H1 (cell line): ENCODE data around the gene PFDN1. TPM values are rescaled to one million over a fixed set of nuclear protein-coding genes. Genes with fewer than 3 reads are reported as not detected.

Source experiments
- EP300 ChIP-seq, 2 experiments: IDR thresholded peaks; 1 replicate in 1 of 2; 2 replicates in 1 of 2; pipeline ENCODE4 v1.6.1; 2011 to 2012; ENCODE audit warnings: low read depth in 2 of 2, low read length in 2 of 2, mild to moderate bottlenecking in 2 of 2, borderline replicate concordance in 1 of 2, inconsistent platforms in 1 of 2, moderate library complexity in 1 of 2
- KDM1A ChIP-seq: fragments of 200-600, 300-600 bp; sonication (generic); IDR thresholded peaks from 2 replicates; pipeline ENCODE4 v1.7.1; 2016; ENCODE audit warnings: mild to moderate bottlenecking, low read length, borderline replicate concordance
- POU5F1 ChIP-seq: IDR thresholded peaks from 2 replicates; pipeline ENCODE4 v1.6.1; 2011; ENCODE audit warnings: low read depth, mild to moderate bottlenecking, low read length, moderate library complexity
- RAD21 ChIP-seq, 2 experiments: IDR thresholded peaks in 1 of 2; conservative IDR thresholded peaks in 1 of 2; 2 replicates each; pipeline ENCODE4 v1.6.1; 2011; ENCODE audit warnings: low read depth in 2 of 2, low read length in 2 of 2, improper control_type of control experiment in 1 of 2, inconsistent platforms in 1 of 2, mild to moderate bottlenecking in 1 of 2, moderate library complexity in 1 of 2
- polyA plus RNA-seq, 7 experiments: library from polyadenylated mRNA; depleted of rRNA in 3 of 7; stranded (reverse) in 5 of 7; unstranded in 2 of 7; fragments of >200 nt in 5 of 7; fragments of 200-250 nt in 2 of 7; gene quantifications; 1 replicate in 5 of 7; 2 replicates in 1 of 7; 4 replicates in 1 of 7; pipeline versions ENCODE4 v1.2.1 to v1.2.3, GENCODE V29; 2011 to 2013; ENCODE audit warnings: missing spikeins in 2 of 7, mixed read lengths in 2 of 7
- total RNA-seq: library from RNA; stranded (reverse); fragmentation: NEBNext Ultra II Directional; extraction: Animal tissue kit (Norgen Biotek cat#: 25700); gene quantifications from 2 replicates; pipeline ENCODE4 v1.2.1, GENCODE V29; 2021

The PFDN1 gene
- total and polyA plus RNA-seq, 2 of the 8 experiments (the other 6 are each of a cell fraction or from before 2014, with no cell fraction given) = 53.0 to 89.6 TPM

GRCh38 chr5:140252470-140253126 is 50.3 kb downstream of the PFDN1 start (continued):
- TF ChIP-seq EP300 (IDR thresholded peaks at IDR 0.05; ENCODE audit: borderline replicate concordance in 1 of 2, low read depth in 2 of 2, low read length in 2 of 2) (no peak), RAD21 (IDR thresholded peaks at IDR 0.05 in 1 of 2, conservative IDR thresholded peaks at IDR 0.05 in 1 of 2; ENCODE audit: low read depth in 2 of 2, low read length in 2 of 2) (no peak), KDM1A (no peak), POU5F1 (no peak)
